Sigmoid colon (tissue), 7 donors: Measurements from ENCODE around the gene SLC19A1. TPM values are rescaled to one million over a fixed set of nuclear protein-coding genes. Genes with fewer than 3 reads are reported as not detected.

Source experiments
- DNase-seq: peaks from one replicate; pipeline ENCODE4 v3.0.0-alpha.2; 2019
- H3K27ac ChIP-seq, 4 donors: fragments of 200-600 bp; sonication (generic); one replicate each; pipeline ENCODE4 v1.5.1; 2016 to 2019; ENCODE audit warnings: mild to moderate bottlenecking in 1 of 4
- H3K27me3 ChIP-seq, 3 donors: fragments of 200-600 bp; sonication (generic); one replicate each; pipeline ENCODE4 v1.5.1; 2019; ENCODE audit warnings: mild to moderate bottlenecking in 1 of 3
- H3K36me3 ChIP-seq, 4 donors: fragments of 200-600 bp; sonication (generic); one replicate each; pipeline ENCODE4 v1.5.1; 2016 to 2019
- H3K4me1 ChIP-seq, 4 donors: fragments of 200-600 bp; sonication (generic); one replicate each; pipeline ENCODE4 v1.5.1; 2017 to 2019
- H3K4me3 ChIP-seq, 4 donors: fragments of 200-600 bp; sonication (generic); one replicate each; pipeline ENCODE4 v1.5.1; 2017 to 2019; ENCODE audit warnings: mild to moderate bottlenecking in 2 of 4, moderate library complexity in 1 of 4
- H3K9me3 ChIP-seq, 4 donors: fragments of 200-600 bp in 3 of 4; sonication (generic) in 3 of 4; one replicate each; pipeline versions ENCODE4 v1.5.1 to v1.6.1; 2013 to 2019
- CTCF ChIP-seq, 4 experiments: fragments of 450-650 bp in 3 of 4; fragments of 200-600 bp in 1 of 4; IDR thresholded peaks; one replicate each; pipeline ENCODE4 v1.5.1; 2016 to 2019; ENCODE audit warnings: antibody characterized with exemption in 4 of 4, mild to moderate bottlenecking in 3 of 4, moderate library complexity in 2 of 4
- EP300 ChIP-seq, 4 donors: sonication (generic); formaldehyde crosslinking; IDR thresholded peaks; one replicate each; pipeline ENCODE4 v1.6.1; 2017; ENCODE audit warnings: antibody characterized with exemption in 4 of 4
- POLR2A ChIP-seq, 2 donors: fragments of 450-650 bp; IDR thresholded peaks; one replicate each; pipeline ENCODE4 v1.6.1; 2016; ENCODE audit warnings: antibody characterized with exemption in 2 of 2, mild to moderate bottlenecking in 2 of 2, moderate library complexity in 2 of 2
- POLR2AphosphoS5 ChIP-seq, 4 donors: sonication (generic); formaldehyde crosslinking; IDR thresholded peaks; one replicate each; pipeline ENCODE4 v1.6.1; 2017; ENCODE audit warnings: antibody characterized with exemption in 4 of 4
- WGBS, 2 donors: extraction: QIAGEN DNeasy Blood & Tissue Kit; methylation state at CpG; one replicate each; pipeline ENCODE4 v1.1.7; 2013; 5-methylcytosine and 5-hydroxymethylcytosine counted together
- intact Hi-C: fragments of 100-400 bp; cut with DNase I; formaldehyde crosslinking; loops from one replicate; pipeline ENCODE4 v1.15.1; 2023
- polyA plus RNA-seq, 3 donors: library from polyadenylated mRNA; stranded (reverse); fragments of 200-250 nt; gene quantifications; one replicate each; pipeline ENCODE4 v1.2.3, GENCODE V29; 2013
- total RNA-seq, 4 donors: library from RNA; depleted of rRNA; stranded (reverse); fragments of >200 nt; gene quantifications; one replicate each; pipeline ENCODE4 v1.1.0, GENCODE V29; 2016
- donor health status: healthy with polysubstance abuse.
- donor health status: Bipolar disorder and iron deficiency.
- donor health status: healthy.

Gene SLC19A1
- total and polyA plus RNA-seq, 7 donors = 1.8 to 10.7 (median 2.5) TPM

GRCh38 chr21:45548711-45549491, 6.7 kb upstream of the SLC19A1 start:
- intact Hi-C loops = loop anchor here (10.0 kb wide), 1 partner anchor 254 kb away; no protein-coding TSS in a partner anchor
- WGBS, 2 donors = 41 to 74% methylated on average over 9 of the region's 9 CpGs
- H3K36me3 ChIP-seq = no peaks in the 10 kb centered on the region
- no peak for DNase-seq
- no peaks in the 10 kb centered on the region for H3K4me1 ChIP-seq
- H3K27ac ChIP-seq = no peak overlapping the region
- H3K9me3 ChIP-seq = no peaks in the 10 kb centered on the region
- H3K4me3 ChIP-seq = no peak overlapping the region
- no peaks in the 10 kb centered on the region for H3K27me3 ChIP-seq
- TF ChIP-seq EP300 (IDR thresholded peaks at IDR 0.05) (no peak), POLR2AphosphoS5 (IDR thresholded peaks at IDR 0.05) (no peak), CTCF (IDR thresholded peaks at IDR 0.05) (no peak), POLR2A (IDR thresholded peaks at IDR 0.05) (no peak)

- H3K27me3 ChIP-seq = no peaks in the 10 kb centered on the region
- peaks cover 0 to 11% (median 8%) of the 10 kb centered on the region in 4 donors for H3K4me1 ChIP-seq
- intact Hi-C loops = loop anchor here (10.0 kb wide), 1 partner anchor 253 kb away; no protein-coding TSS in a partner anchor
- no peak for DNase-seq
- WGBS, 2 donors = 76 to 90% methylated on average over 3 of the region's 3 CpGs
- no peak for TF ChIP-seq EP300 (IDR thresholded peaks at IDR 0.05)
- no peak for TF ChIP-seq POLR2AphosphoS5 (IDR thresholded peaks at IDR 0.05)
- no peak for TF ChIP-seq CTCF (IDR thresholded peaks at IDR 0.05)
- TF ChIP-seq POLR2A (IDR thresholded peaks at IDR 0.05) = no peak
- H3K9me3 ChIP-seq = no peaks in the 10 kb centered on the region
- H3K27ac ChIP-seq = no peak overlapping the region
- H3K36me3 ChIP-seq = no peaks in the 10 kb centered on the region
- no peak overlapping the region for H3K4me3 ChIP-seq
Observed at GRCh38 chr21:45547545-45547900, 5.3 kb upstream of the SLC19A1 start.

- H3K27me3 ChIP-seq = no peaks in the 10 kb centered on the region
- peaks cover 0 to 16% (median 11%) of the 10 kb centered on the region in 4 donors for H3K4me1 ChIP-seq
- no peaks in the 10 kb centered on the region for H3K9me3 ChIP-seq
- no peak for DNase-seq
- TF ChIP-seq POLR2AphosphoS5 (IDR thresholded peaks at IDR 0.05) (no peak), POLR2A (IDR thresholded peaks at IDR 0.05) (no peak), CTCF (IDR thresholded peaks at IDR 0.05) (no peak), EP300 (IDR thresholded peaks at IDR 0.05) (no peak)
- H3K4me3 ChIP-seq = no peak overlapping the region
- H3K36me3 ChIP-seq = no peaks in the 10 kb centered on the region
- intact Hi-C loops = loop anchor here (10.0 kb wide), 1 partner anchor 252 kb away; no protein-coding TSS in a partner anchor
- WGBS, 2 donors = 83 to 85% methylated on average over 16 of the region's 16 CpGs
- H3K27ac ChIP-seq = no peak overlapping the region
Observed at GRCh38 chr21:45546636-45547544, 4.7 kb upstream of the SLC19A1 start.

GRCh38 chr21:45545691-45546531, 3.7 kb upstream of the SLC19A1 start:
- Histone ChIP-seq H3K36me3 (no peaks in the 10 kb centered on the region), H3K4me3 (no peak overlapping the region), H3K4me1 (peaks cover 0 to 25% (median 19%) of the 10 kb centered on the region in 4 donors), H3K9me3 (no peaks in the 10 kb centered on the region), H3K27ac (no peak overlapping the region), H3K27me3 (no peaks in the 10 kb centered on the region)
- intact Hi-C loops = loop anchor here (10.0 kb wide), 1 partner anchor 251 kb away; no protein-coding TSS in a partner anchor
- TF ChIP-seq CTCF (IDR thresholded peaks at IDR 0.05) (no peak), POLR2A (IDR thresholded peaks at IDR 0.05) (no peak), EP300 (IDR thresholded peaks at IDR 0.05) (no peak), POLR2AphosphoS5 (IDR thresholded peaks at IDR 0.05) (no peak)
- 91 to 93% methylated on average over 22 of the region's 22 CpGs for WGBS, 2 donors
- DNase-seq = no peak
